HEK293T (cell line): Measurements from ENCODE around the gene TLE4.

ENCODE experiments used
- BHLHE40 ChIP-seq: fragments of 450-650 bp; IDR thresholded peaks from 2 replicates; pipeline ENCODE4 v1.6.1; 2016; ENCODE audit warnings: mild to moderate bottlenecking, moderate library complexity, borderline replicate concordance
- SP1 ChIP-seq: fragments of 450-650 bp; IDR thresholded peaks from 2 replicates; pipeline ENCODE4 v1.6.1; 2017
- SUZ12 ChIP-seq: fragments of 450-650 bp; IDR thresholded peaks from 2 replicates; pipeline ENCODE4 v1.6.1; 2016; ENCODE audit warnings: mild to moderate bottlenecking
- TARDBP ChIP-seq: fragments of 450-650 bp; IDR thresholded peaks from 2 replicates; pipeline ENCODE4 v1.6.1; 2016
- ZNF384 ChIP-seq: fragments of 450-650 bp; IDR thresholded peaks from 2 replicates; pipeline ENCODE4 v1.6.1; 2016
- TF ChIP-seq, protein P1 (sequence below): fragments of 450-650 bp; IDR thresholded peaks from 2 replicates; pipeline ENCODE4 v1.6.1; 2016

DNA sequence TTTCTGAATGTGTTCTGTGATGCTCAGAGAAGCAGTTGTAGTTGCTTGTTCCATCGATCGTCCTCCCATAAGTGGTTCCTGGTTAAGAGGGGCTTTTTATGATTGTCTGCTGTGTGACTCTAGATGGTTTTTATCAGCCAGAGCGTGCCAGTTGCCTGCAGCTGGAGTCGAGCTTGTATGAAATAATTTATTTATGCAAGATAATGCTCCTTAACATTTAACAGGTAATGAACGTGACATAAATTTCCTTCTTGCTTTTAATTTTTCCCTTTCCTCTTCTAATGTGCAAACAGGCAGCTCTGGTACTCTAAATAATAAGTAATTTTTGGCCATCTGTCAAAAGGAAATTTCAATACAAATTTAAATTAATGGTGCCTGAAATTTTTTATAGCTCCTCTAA is 84.4 kb downstream of the TLE4 start:
- TF ChIP-seq ZNF384 = no peak
- TF ChIP-seq TARDBP = no peak
- TF ChIP-seq BHLHE40 = no peak
- TF ChIP-seq, protein P1, sequence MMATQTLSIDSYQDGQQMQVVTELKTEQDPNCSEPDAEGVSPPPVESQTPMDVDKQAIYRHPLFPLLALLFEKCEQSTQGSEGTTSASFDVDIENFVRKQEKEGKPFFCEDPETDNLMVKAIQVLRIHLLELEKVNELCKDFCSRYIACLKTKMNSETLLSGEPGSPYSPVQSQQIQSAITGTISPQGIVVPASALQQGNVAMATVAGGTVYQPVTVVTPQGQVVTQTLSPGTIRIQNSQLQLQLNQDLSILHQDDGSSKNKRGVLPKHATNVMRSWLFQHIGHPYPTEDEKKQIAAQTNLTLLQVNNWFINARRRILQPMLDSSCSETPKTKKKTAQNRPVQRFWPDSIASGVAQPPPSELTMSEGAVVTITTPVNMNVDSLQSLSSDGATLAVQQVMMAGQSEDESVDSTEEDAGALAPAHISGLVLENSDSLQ = no peak
- TF ChIP-seq SP1 = no peak
- TF ChIP-seq SUZ12 = no peak
